GM19099 (cell line): Measurements from ENCODE around the gene SYT17.

ENCODE experiments used
- POLR2A ChIP-seq: IDR thresholded peaks from 3 replicates; pipeline ENCODE4 v1.6.1; 2011; ENCODE audit warnings: low read depth; ENCODE audit not compliant: insufficient read length; ENCODE audit errors: extremely low read depth

Gene SYT17

GRCh38 chr16:19213885-19214284, 45.8 kb downstream of the SYT17 start:
- no peak for TF ChIP-seq POLR2A

DNA sequence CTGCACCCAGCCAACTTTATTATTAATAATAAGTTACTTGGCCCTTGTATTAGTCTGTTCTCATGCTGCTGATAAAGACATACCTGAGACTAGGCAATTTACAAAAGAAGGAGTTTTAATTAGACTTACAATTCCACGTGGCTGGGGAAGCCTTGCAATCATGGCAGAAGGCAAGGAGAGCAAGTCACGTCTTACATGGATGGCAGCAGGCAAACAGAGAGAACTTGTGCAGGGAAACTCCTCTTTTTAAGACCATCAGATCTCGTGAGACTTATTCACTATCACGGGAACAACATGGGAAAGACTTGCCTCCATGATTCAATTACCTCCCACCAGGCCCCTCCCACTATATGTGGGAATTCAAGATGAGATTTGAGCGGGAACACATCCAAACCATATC, 47.7 kb downstream of the SYT17 start:
- no peak for TF ChIP-seq POLR2A

GRCh38 chr16:19218581-19218980, 50.5 kb downstream of the SYT17 start:
- no peak for TF ChIP-seq POLR2A

DNA sequence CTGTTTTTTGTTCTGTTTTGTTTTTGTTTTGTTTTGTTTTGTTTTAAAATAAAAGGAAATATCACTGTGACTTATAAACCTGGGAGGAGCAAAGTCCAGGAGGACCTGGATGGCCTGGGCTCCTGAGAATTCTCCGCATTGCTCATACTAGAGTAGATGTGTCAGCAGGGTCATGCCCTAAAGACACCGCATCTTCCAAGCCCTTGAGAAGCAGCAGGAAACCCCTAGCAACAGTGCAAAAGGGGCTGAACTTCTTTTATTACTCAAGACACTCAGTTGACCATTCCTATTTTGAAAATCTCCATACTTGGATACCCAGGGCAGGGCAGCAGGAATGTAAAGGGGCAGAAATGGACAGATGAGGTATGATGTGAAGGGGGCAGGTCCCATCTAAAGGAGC, 51.8 kb downstream of the SYT17 start:
- no peak for TF ChIP-seq POLR2A

GRCh38 chr16:19223235-19224170, 55.5 kb downstream of the SYT17 start:
- TF ChIP-seq POLR2A = no peak

- TF ChIP-seq POLR2A = no peak
These were observed 57.6 kb downstream of the SYT17 start for GRCh38 chr16:19225651-19226050.

DNA sequence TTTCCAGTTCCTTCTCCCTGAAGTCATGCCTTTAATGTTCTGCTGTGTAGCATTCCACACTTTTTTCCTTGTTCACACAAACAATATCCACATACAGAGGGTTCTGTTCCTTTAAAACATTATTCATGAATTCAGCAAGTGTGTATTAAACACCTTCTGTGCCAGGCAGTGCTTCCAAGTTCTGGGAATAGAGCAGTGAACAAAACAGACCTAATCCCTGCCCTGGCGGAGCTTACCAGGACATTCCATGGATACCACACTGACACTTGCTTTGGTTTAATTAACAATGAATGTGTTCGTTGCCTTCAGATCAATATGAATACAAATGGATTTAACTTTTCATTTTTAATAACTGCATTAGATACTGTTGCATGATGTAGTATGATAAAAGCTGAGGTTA, 59.6 kb downstream of the SYT17 start:
- no peak for TF ChIP-seq POLR2A

DNA sequence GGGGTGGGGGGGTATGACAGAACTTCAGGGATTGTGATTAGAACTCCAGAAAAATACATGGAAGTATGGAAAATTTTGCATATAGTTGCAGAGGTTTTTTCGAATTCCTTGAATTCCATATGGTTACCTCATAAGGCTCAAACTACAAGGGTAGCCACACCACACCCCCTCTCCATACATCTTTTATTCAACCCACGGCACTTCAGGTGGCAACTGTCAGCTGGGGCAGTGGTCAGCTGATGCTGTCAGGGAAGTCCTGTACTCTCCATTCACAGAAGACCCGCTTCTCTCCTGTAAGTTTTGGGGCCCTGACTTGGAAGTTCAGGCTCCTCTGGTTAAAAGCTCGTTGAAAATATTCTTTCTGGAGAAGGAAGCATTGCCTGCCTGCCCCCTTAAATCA, 60.0 kb downstream of the SYT17 start:
- no peak for TF ChIP-seq POLR2A

DNA sequence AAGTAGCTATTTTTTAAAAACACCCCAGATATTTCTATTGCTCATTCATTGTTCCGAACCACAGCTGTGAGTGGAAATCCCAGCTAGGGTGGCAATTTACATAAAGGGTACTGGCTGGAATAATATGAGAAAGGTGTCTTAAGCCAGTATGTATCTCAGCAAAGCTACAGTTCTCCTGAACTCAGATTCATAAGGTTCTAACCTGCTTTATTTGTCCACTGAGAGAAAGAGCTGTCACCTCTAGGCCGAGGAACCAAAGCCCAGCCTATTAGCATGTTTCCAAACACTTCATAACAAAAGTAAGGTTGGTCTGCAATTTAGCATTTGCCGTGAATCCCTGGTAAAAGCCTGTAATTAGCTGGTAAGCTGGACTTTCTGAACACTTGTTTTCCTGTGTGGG, 60.5 kb downstream of the SYT17 start:
- TF ChIP-seq POLR2A = no peak

GRCh38 chr16:19230575-19230974, 62.5 kb downstream of the SYT17 start:
- no peak for TF ChIP-seq POLR2A

- no peak for TF ChIP-seq POLR2A
These were observed 63.8 kb downstream of the SYT17 start for GRCh38 chr16:19231881-19232280.

DNA sequence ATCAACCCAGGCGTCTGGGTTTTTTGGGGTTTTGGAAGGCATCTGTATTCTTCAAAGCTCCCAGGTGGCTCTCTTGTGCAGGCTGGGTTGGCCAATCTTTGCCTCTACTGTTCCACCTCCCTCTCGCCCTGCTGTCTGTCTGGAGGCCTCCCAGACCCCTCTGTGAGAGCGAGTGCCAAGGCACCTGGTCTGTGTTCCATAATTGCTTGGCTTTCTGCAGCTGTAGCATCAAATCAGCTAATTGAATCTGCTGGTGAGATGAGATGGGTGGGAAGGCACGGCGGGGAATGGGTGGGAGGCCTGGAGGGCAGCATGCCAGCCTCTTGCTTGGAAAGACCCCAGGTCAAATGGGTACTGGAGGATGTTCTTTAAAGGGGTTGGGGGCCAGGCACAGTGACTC, 64.9 kb downstream of the SYT17 start:
- TF ChIP-seq POLR2A = no peak

DNA sequence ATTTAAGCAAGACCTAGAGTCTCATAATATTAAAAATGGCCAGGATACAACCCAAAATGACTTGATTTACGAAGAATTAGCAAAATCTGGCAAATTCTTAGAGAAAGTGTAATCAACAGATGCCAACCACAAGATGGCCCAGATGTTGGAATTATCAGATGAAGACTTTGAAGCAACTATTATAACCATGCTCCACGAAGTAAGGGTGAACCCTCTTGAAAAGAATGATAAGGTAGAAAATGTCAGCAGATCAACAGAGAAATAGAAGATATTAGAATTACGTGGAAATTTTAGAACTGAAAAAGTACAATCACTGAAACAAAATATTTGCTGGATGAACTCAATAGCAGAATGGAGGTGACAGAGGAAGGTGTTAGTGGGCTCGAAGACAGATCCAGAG, 67.4 kb downstream of the SYT17 start:
- TF ChIP-seq POLR2A = no peak

- no peak for TF ChIP-seq POLR2A
These were observed 67.8 kb downstream of the SYT17 start for GRCh38 chr16:19235886-19236285.

DNA sequence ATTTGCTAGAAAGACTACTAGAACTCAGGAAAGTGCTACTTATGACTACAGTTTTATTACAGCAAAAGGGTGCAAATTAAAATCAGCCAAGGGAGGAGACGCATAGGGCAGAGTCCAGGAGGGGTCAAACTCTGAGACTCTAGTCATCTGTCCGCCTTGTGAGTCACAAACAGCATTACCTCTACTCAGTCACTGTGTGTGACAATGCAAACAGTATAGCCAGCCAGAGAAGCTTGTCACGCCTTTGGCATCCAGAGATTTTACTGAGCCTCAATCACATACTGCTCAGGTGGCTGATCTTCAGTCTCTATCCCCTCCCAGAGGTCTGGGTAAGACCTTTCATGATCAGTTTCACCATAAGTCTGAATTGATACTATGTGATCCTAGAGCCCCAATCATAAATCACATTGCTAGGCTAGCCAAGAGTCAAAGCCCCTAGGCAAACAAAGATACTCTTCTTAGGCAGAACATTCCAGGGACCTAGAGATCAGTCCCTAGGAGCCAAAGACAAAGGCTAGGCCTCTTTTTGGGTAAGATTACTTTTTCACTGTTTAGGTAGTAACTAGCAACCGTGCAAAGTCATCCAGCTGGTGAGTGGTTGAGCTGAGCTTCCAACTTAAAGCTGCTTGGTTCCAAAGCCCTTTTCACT, 68.6 kb downstream of the SYT17 start:
- no peak for TF ChIP-seq POLR2A

GRCh38 chr16:19238406-19238805, 70.4 kb downstream of the SYT17 start:
- no peak for TF ChIP-seq POLR2A
